ENCODE measurements around the gene ERBB2. TPM values are rescaled to one million over a fixed set of nuclear protein-coding genes. Genes with fewer than 3 reads are reported as not detected.

The ERBB2 gene
- total and polyA plus RNA-seq, 2 of the 13 experiments (the other 11 are each of a cell fraction or from before 2014, with no cell fraction given): 57.7 to 64.1 TPM

GRCh38 chr17:39736319-39737165, 36.7 kb downstream of the ERBB2 start (continued):
- TF ChIP-seq E2F5 (CRISPR knock-in tag; conservative IDR thresholded peaks at IDR 0.05): no peak
- no peak for TF ChIP-seq GPN1 (CRISPR knock-in tag; IDR thresholded peaks at IDR 0.05; ENCODE audit: borderline replicate concordance)
- TF ChIP-seq ZNF468 (CRISPR knock-in tag; IDR thresholded peaks at IDR 0.05): no peak
- TF ChIP-seq CREBL2 (CRISPR knock-in tag; IDR thresholded peaks at IDR 0.05; ENCODE audit: borderline replicate concordance): no peak
- peak; percentile 62; the same call in 1 of the 2 replicates for TF ChIP-seq TSC22D2 (CRISPR knock-in tag; IDR thresholded peaks at IDR 0.05; ENCODE audit: borderline replicate concordance)
- no peak for TF ChIP-seq ZNF761 (CRISPR knock-in tag; conservative IDR thresholded peaks at IDR 0.05)
- peak; percentile 80; the same call in 1 of the 2 replicates for TF ChIP-seq FOXK1 (CRISPR knock-in tag; IDR thresholded peaks at IDR 0.05; ENCODE audit: borderline replicate concordance, low read depth)
- no peak; the same call in 1 of the 2 replicates for TF ChIP-seq PHF8 (CRISPR knock-in tag; IDR thresholded peaks at IDR 0.05)
- TF ChIP-seq PHF5A (CRISPR knock-in tag; IDR thresholded peaks at IDR 0.05; ENCODE audit: low read depth, unreplicated experiment): no peak
- no peak for TF ChIP-seq RFX5 (IDR thresholded peaks at IDR 0.05; ENCODE audit: low read depth, low read length)
- TF ChIP-seq DMAP1 (CRISPR knock-in tag; IDR thresholded peaks at IDR 0.05): no peak; the same call in 1 of the 2 replicates
- no peak for TF ChIP-seq HNRNPUL1 (IDR thresholded peaks at IDR 0.05; ENCODE audit: low read depth, low read length)
- TF ChIP-seq TOE1 (CRISPR knock-in tag; IDR thresholded peaks at IDR 0.05): no peak
- TF ChIP-seq ZBTB25 (CRISPR knock-in tag; IDR thresholded peaks at IDR 0.05): peak; percentile 56; the same call in 1 of the 2 replicates
- TF ChIP-seq RELA (CRISPR knock-in tag; IDR thresholded peaks at IDR 0.05): no peak
- TF ChIP-seq MAF1 (CRISPR knock-in tag; IDR thresholded peaks at IDR 0.05; ENCODE audit: borderline replicate concordance): no peak
- no peak for TF ChIP-seq HOXD1 (CRISPR knock-in tag; IDR thresholded peaks at IDR 0.05)
- no peak; a peak in 1 of 4 replicates for TF ChIP-seq REST (IDR thresholded peaks at IDR 0.05; ENCODE audit: borderline replicate concordance in 1 of 2, low read depth in 1 of 2, low read length in 2 of 2)
- TF ChIP-seq MLX (CRISPR knock-in tag; IDR thresholded peaks at IDR 0.05): peak; percentile 60; the same call in 1 of the 2 replicates
- 0 out of 2 replicates have a peak, but pooled peaks have one; percentile 58 for TF ChIP-seq GATAD1 (CRISPR knock-in tag; IDR thresholded peaks at IDR 0.05)
- TF ChIP-seq NPAS2 (CRISPR knock-in tag; IDR thresholded peaks at IDR 0.05; ENCODE audit: borderline replicate concordance): no peak
- no peak for TF ChIP-seq REXO4 (CRISPR knock-in tag; IDR thresholded peaks at IDR 0.05; ENCODE audit: borderline replicate concordance)
- TF ChIP-seq ZNF580 (CRISPR knock-in tag; IDR thresholded peaks at IDR 0.05; ENCODE audit: borderline replicate concordance, low read depth): no peak
